Stimulated activated CD8-positive, alpha-beta memory T cell treated with anti-CD3 and anti-CD28 coated beads, Interleukin-2, amount 100 ng/mL, for 48 hours (primary cell): ENCODE data around the gene ETV2.
A peak's percentile ranks its signal among the peaks of the same experiment; 100 is the strongest.
"Not testable (repeated sequence)": the region's sequence is repeated elsewhere in the genome, so short reads cannot be mapped to it uniquely, and the experiment has no call there.

Experiments used
- DNase-seq, 2 donors: peaks; one replicate each; pipeline ENCODE4 v3.0.0-alpha.2; 2020; ENCODE audit warnings: low read depth in 2 of 2

The ETV2 gene

DNA sequence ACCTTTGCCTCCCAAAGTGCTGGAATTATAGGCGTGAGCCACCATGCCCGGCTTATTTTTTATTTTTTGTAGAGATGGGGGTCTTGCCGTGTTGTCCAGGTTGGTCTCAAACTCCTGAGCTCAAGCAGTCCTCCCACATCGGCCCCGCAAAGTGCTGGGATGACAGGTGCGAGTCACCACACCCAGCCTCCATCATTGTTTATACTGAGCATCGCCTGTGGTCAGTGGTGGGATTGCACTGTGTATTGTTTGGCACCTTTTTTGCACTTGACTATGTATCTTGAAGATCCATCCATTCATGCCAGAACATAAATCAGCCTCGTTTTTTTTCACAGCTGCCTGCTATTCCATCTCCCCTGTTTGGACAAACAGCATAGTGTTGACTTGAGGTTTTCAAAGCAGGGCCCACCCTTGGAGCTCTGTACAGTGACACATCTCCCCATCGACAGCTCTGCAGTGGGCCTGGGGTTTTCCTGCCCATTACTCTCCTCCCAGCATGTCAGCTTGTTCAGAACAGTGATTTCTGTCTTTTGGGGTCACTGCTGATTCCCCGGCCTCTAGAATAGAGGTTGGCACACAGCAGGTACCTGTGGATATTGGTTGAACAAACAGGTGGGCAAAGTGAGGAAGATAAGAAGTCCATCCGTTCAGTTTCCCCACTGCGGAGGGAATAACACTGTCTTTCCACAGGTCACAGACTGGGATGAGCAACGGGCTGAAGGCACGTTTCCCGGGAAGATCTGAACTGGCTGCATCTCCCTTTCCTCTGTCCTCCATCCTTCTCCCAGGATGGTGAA is 16.6 kb downstream of the ETV2 start:
- no peak for DNase-seq

GRCh38 chr19:35661995-35662340 is 20.4 kb downstream of the ETV2 start:
- no peak for DNase-seq

DNA sequence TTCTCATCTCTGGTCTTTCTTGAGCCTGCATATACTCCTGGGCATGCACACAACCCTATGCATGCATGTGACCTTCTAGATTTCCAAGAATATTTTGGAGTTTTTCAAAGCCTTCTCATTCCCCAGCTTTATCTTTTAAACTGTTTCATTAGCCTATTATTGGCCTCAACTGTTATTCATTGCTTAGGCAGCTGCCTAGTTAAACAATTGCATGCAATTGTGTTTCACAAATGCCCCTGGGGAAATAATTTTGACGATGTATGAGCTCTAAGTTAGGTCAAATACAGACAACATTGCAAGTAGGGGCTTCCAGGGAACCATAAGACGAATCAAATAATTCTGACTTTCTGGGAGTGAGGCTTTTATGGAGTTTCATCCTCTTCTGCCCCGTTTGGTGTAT is 22.4 kb downstream of the ETV2 start:
- DNase-seq = no peak

DNA sequence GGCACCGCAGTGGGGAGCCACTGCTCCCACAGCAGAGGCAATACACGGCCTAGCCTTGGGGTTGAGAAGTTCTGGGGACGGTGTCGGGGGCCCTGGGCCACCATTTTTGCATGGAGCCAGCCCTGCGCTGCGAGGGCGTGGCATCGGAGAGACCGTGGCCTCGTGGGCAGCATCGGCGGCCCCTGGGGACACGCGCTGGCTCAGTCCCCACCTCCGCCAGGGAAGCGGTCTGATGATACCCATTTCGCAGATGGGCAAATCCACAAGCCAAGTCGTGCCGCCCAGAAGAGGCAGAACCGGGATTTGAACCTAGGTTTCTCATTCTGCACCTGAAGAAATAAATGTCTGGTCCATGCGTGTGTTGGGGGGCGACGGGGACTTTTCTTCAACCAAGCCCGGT is 23.6 kb downstream of the ETV2 start:
- no peak for DNase-seq

GRCh38 chr19:35665604-35666003 is 24.1 kb downstream of the ETV2 start:
- DNase-seq = no peak

DNA sequence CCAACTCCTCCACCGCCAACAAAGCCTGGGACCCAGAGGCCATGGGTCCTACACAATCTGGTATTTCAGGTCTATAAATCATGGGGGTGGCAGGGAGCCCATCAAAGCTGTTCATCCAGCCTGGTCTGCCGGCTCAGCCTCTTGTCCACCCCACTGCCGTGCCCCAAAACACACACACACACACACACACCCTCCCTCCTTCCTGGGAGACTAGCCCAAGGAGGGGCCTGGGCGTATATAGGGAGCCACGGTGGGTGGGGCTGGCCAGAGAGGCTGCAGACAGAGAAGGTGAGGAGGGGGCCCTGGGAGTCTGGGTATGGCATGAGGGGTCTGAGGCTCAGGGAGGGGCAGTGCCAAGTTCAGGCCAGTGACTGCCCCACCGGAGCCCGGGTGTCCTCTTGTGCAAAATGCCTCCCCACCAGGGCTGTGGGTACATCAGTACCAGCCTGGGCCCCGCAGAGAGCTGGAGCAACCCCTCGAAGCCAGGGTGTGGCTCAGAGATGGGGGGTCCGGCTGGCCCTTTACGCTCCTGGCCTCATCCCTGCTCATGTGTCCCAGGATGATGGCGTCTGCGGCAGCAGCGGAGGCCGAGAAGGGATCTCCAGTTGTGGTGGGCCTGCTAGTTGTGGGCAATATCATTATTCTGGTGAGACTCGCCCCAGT is 24.8 kb downstream of the ETV2 start, which contains the start of gene UPK1A:
Gene UPK1A, plus strand, starts transcription at position 267 of the 663 bp plus-strand sequence. Its CDS starts 296 bp downstream, at position 563.
- DNase-seq = no peak

- no peak for DNase-seq
Measured at GRCh38 chr19:35669566-35669965, 28.0 kb downstream of the ETV2 start.

DNA sequence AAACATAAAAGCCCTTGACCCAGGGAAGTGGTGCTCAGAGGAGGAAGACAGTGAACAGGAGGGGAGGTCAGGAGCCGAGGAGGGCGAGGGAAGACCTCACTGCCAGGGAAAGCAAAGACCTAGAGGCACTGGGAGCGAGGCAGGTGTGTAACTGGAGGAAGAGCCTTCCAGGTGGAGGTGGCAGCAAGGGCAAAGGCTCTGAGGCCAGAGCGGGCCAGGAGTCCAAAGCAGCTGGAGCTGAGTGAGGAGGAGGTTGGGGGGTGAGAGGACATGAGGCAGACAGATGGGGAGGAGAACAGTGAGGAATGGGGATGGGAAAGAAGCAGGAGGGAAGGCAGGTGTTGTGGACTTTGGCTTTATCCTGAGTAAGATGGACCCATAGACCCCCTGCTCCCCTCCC is 28.4 kb downstream of the ETV2 start:
- no peak for DNase-seq

DNA sequence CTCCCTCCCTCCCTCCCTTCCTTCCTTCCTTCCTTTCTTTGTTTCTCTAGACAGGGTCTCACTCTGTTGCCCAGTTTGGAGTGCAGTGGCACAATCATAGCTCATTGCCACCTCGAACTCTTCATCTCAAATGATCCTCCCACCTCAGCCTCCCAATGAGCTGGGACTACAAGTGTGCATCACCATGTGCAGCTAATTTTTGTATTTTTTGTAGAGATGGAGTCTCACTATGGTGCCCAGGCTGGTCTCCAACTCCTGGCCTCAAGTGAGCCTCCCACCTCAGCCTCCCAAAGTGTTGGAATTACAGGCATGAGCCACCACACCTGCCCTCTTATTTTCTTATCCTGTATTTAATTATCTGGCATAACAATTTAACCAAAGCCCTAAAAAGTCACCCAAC is 29.1 kb downstream of the ETV2 start:
- DNase-seq = no peak

DNA sequence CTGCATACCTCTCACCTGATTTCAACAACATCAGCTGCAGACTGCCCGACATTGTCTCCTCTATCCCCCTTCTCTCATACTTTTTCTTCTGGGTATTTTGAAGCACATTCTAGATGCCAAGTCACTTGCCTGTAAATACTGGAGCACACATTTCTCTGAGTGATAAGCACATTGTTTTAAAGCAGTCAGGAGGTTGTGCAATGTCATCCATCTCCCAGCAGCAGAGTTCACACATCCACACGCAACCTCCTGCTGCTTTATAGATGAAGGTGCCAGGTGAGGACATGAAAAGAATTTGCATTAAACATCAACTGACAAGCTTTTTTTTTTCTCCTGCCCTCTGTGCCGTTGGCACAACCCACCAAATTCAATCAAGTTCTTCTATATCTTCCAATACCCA is 30.3 kb downstream of the ETV2 start:
- DNase-seq = no peak

GRCh38 chr19:35673121-35673804 is 31.7 kb downstream of the ETV2 start:
- peak; percentile 37 to 38 for DNase-seq

GRCh38 chr19:35675589-35676140 is 34.1 kb downstream of the ETV2 start:
- no peak for DNase-seq

DNA sequence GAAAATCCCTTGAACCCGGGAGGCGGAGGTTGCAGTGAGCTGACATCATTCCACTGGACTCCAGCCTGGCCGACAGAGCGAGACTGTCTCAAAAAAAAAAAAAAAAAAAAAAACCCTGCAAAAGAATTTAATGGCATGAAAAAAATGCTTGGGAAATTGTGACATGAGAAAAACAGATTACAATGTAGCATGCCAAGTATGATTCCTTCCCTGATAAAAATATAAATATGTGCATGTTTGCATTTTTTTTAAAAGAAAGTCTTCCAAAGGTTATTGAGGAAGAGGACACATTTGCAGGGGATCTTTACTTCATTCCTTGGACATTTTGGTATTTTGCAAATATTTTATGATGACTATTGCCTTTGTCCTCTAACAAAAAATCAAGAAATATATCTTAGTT is 48.3 kb downstream of the ETV2 start:
- no peak for DNase-seq

- not testable (repeated sequence) for DNase-seq
Measured at GRCh38 chr19:35691106-35691505, 49.6 kb downstream of the ETV2 start.

- no peak for DNase-seq
Measured at GRCh38 chr19:35692010-35692409, 50.5 kb downstream of the ETV2 start.

DNA sequence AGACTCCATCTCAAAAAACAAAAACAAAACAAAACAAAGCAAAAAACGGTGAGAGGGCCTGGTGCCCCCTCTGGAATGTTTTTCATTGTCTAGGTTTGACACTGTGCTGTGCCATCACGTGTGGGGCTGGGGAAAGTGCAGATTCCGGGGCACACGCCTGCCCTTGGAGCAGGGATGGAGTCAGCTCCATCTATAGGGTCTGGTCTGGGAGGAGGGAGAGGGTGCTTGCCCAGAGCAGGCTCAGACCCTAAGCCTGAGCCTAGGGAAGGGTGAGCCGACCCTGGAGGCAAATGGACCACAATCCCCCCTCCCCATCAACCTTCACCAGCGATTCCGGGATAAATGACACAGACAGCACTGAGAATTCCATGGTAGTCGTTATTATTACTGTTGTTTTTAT is 51.9 kb downstream of the ETV2 start:
- no peak for DNase-seq

GRCh38 chr19:35693835-35694599 is 52.5 kb downstream of the ETV2 start:
- DNase-seq = peak; percentile 84 to 88
